H9 (cell line): ENCODE results near the gene KRT84. TPM values are rescaled to one million over a fixed set of nuclear protein-coding genes. Genes with fewer than 3 reads are reported as not detected.

Source experiments
- DNase-seq: peaks from one replicate; pipeline ENCODE4 v3.0.0-alpha.2; 2017
- H2AFZ ChIP-seq: one replicate; pipeline ENCODE4 v1.6.1; 2013; ENCODE audit warnings: mild to moderate bottlenecking, low read length, control low read depth, moderate library complexity
- H2AK5ac ChIP-seq: 2 replicates; pipeline ENCODE4 v1.6.1; 2013; ENCODE audit warnings: low read length, control low read depth, mixed read lengths; ENCODE audit not compliant: insufficient read length
- H2BK120ac ChIP-seq: one replicate; pipeline ENCODE4 v1.6.1; 2013; ENCODE audit warnings: low read depth, mild to moderate bottlenecking, low read length, control low read depth, inconsistent platforms; ENCODE audit not compliant: poor library complexity, severe bottlenecking
- H2BK12ac ChIP-seq: 2 replicates; pipeline ENCODE4 v1.6.1; 2013; ENCODE audit warnings: low read length, control low read depth, mixed read lengths, low read depth; ENCODE audit not compliant: insufficient read length
- H2BK15ac ChIP-seq: 2 replicates; pipeline ENCODE4 v1.6.1; 2013; ENCODE audit warnings: low read depth, low read length, control low read depth
- H2BK20ac ChIP-seq: one replicate; pipeline ENCODE4 v1.6.1; 2013; ENCODE audit warnings: low read depth, mild to moderate bottlenecking, low read length, control low read depth, inconsistent platforms; ENCODE audit not compliant: poor library complexity, severe bottlenecking
- H2BK5ac ChIP-seq: 2 replicates; pipeline ENCODE4 v1.6.1; 2013; ENCODE audit warnings: low read length, control low read depth, mixed read lengths; ENCODE audit not compliant: insufficient read length
- H3K14ac ChIP-seq: 2 replicates; pipeline ENCODE4 v1.6.1; 2013; ENCODE audit warnings: low read length, control low read depth; ENCODE audit not compliant: insufficient read depth
- H3K18ac ChIP-seq: 2 replicates; pipeline ENCODE4 v1.6.1; 2013; ENCODE audit warnings: low read depth, mild to moderate bottlenecking, mixed read lengths, low read length, control low read depth; ENCODE audit not compliant: insufficient read length
- H3K23ac ChIP-seq: 2 replicates; pipeline ENCODE4 v1.6.1; 2013; ENCODE audit warnings: low read length, control low read depth, mixed read lengths, low read depth; ENCODE audit not compliant: insufficient read length
- H3K23me2 ChIP-seq: 2 replicates; pipeline ENCODE4 v1.6.1; 2013; ENCODE audit warnings: low read depth, mild to moderate bottlenecking, mixed read lengths, low read length, control low read depth; ENCODE audit not compliant: insufficient read length, poor library complexity, severe bottlenecking
- H3K27ac ChIP-seq: 2 replicates; pipeline ENCODE4 v1.5.1; 2013; ENCODE audit warnings: low read length, control low read depth, mixed read lengths, low read depth; ENCODE audit not compliant: insufficient read length
- H3K27me3 ChIP-seq: 2 replicates; pipeline ENCODE4 v1.6.1; 2013; ENCODE audit warnings: low read length, control low read depth, inconsistent platforms; ENCODE audit not compliant: insufficient read depth
- H3K4ac ChIP-seq: 2 replicates; pipeline ENCODE4 v1.6.1; 2013; ENCODE audit warnings: low read depth, mild to moderate bottlenecking, control low read depth, inconsistent platforms, low read length, moderate library complexity
- H3K4me1 ChIP-seq: 2 replicates; pipeline ENCODE4 v1.6.1; 2013; ENCODE audit warnings: low read length, control low read depth, inconsistent platforms; ENCODE audit not compliant: insufficient read depth
- H3K4me2 ChIP-seq: 2 replicates; pipeline ENCODE4 v1.6.1; 2013; ENCODE audit warnings: low read length, control low read depth, mixed read lengths; ENCODE audit not compliant: insufficient read length, insufficient read depth
- H3K56ac ChIP-seq: 2 replicates; pipeline ENCODE4 v1.6.1; 2013; ENCODE audit warnings: low read depth, mild to moderate bottlenecking, mixed read lengths, low read length, control low read depth; ENCODE audit not compliant: insufficient read length
- H3K79me1 ChIP-seq: 2 replicates; pipeline ENCODE4 v1.6.1; 2013; ENCODE audit warnings: low read depth, mild to moderate bottlenecking, moderate library complexity, low read length, control low read depth, inconsistent platforms; ENCODE audit not compliant: insufficient read depth, poor library complexity, severe bottlenecking
- H3K79me2 ChIP-seq: 2 replicates; pipeline ENCODE4 v1.6.1; 2013; ENCODE audit warnings: low read length, control low read depth, inconsistent platforms; ENCODE audit not compliant: insufficient read depth
- H3K9ac ChIP-seq: 2 replicates; pipeline ENCODE4 v1.6.1; 2013; ENCODE audit warnings: low read length, control low read depth, mixed read lengths; ENCODE audit not compliant: insufficient read length; ENCODE audit errors: extremely low read depth
- H3K9me3 ChIP-seq: one replicate; pipeline ENCODE4 v1.6.1; 2013; ENCODE audit warnings: low read depth, low read length, inconsistent platforms; ENCODE audit not compliant: control insufficient read depth
- H3T11ph ChIP-seq: one replicate; pipeline ENCODE4 v1.6.1; 2013; ENCODE audit warnings: mild to moderate bottlenecking, low read length, control low read depth, inconsistent platforms
- H4K20me1 ChIP-seq: one replicate; pipeline ENCODE4 v1.6.1; 2013; ENCODE audit not compliant: control insufficient read depth, insufficient read length, insufficient read depth
- H4K5ac ChIP-seq: 2 replicates; pipeline ENCODE4 v1.6.1; 2013; ENCODE audit warnings: low read depth, mild to moderate bottlenecking, mixed read lengths, low read length, control low read depth; ENCODE audit not compliant: insufficient read length
- H4K8ac ChIP-seq: replicated peaks from 2 replicates; pipeline ENCODE4 v1.6.1; 2013; ENCODE audit warnings: low read length, control low read depth, mixed read lengths, low read depth; ENCODE audit not compliant: insufficient read length
- H4K91ac ChIP-seq: 2 replicates; pipeline ENCODE4 v1.6.1; 2013; ENCODE audit warnings: low read depth, mild to moderate bottlenecking, moderate library complexity, mixed read lengths, low read length, control low read depth; ENCODE audit not compliant: insufficient read length
- H3K27ac Mint-ChIP-seq, 3 experiments: 2 replicates in 2 of 3; 3 replicates in 1 of 3; pipeline ENCODE4 v1.8.0; 2020 to 2021; ENCODE audit warnings: mixed read lengths in 3 of 3, mild to moderate bottlenecking in 1 of 3, moderate library complexity in 1 of 3
- H3K27me3 Mint-ChIP-seq: 2 replicates; pipeline ENCODE4 v1.8.0; 2021; ENCODE audit warnings: low read depth, mild to moderate bottlenecking, moderate library complexity, mixed read lengths
- H3K36me3 Mint-ChIP-seq, 3 experiments: 2 replicates in 2 of 3; 3 replicates in 1 of 3; pipeline ENCODE4 v1.8.0; 2020 to 2021; ENCODE audit warnings: low read depth in 3 of 3, mixed read lengths in 3 of 3; ENCODE audit not compliant: insufficient read depth in 1 of 3
- H3K4me1 Mint-ChIP-seq, 2 experiments: 2 replicates each; pipeline ENCODE4 v1.8.0; 2020; ENCODE audit warnings: mixed read lengths in 2 of 2
- H3K4me3 Mint-ChIP-seq, 2 experiments: 2 replicates in 1 of 2; 3 replicates in 1 of 2; pipeline ENCODE4 v1.8.0; 2020 to 2021; ENCODE audit warnings: mild to moderate bottlenecking in 2 of 2, mixed read lengths in 2 of 2, moderate library complexity in 1 of 2
- H3K9me3 Mint-ChIP-seq, 2 experiments: 2 replicates in 1 of 2; 3 replicates in 1 of 2; pipeline ENCODE4 v1.8.0; 2020; ENCODE audit warnings: mild to moderate bottlenecking in 2 of 2, mixed read lengths in 2 of 2, moderate library complexity in 1 of 2
- CTCF ChIP-seq: fragments of 200-600 bp; sonication (generic); conservative IDR thresholded peaks from 3 replicates; pipeline ENCODE4 v1.8.0; 2021; ENCODE audit warnings: antibody characterized with exemption, mild to moderate bottlenecking
- WGBS: extraction: QIAGEN DNeasy Blood & Tissue Kit; methylation state at CpG from one replicate; pipeline ENCODE4 v1.1.7; 2013; ENCODE audit warnings: missing lambda C conversion rate, low lambda C conversion rate, mixed read lengths; ENCODE audit not compliant: insufficient read length; ENCODE audit errors: extremely low coverage; 5-methylcytosine and 5-hydroxymethylcytosine counted together
- total RNA-seq: library from RNA; stranded (reverse); gene quantifications from 2 replicates; pipeline ENCODE4 v1.2.1, GENCODE V29; 2021

Gene KRT84
- total RNA-seq, 1 experiment from 2014 or later = not detected

GRCh38 chr12:52407918-52408317 lies 22.5 kb upstream of the KRT84 start:
- Histone ChIP-seq H3K14ac (no peak overlapping the region; the same call in 1 of the 2 replicates), H2BK15ac (no peak overlapping the region), H3K23me2 (no peaks in the 10 kb centered on the region), H3K23ac (no peak overlapping the region), H2BK20ac (no peak overlapping the region), H4K91ac (no peak overlapping the region), H2AK5ac (no peak overlapping the region), H2AFZ (no peak overlapping the region), H2BK5ac (no peak overlapping the region), H2BK120ac (no peak overlapping the region), H2BK12ac (no peak overlapping the region), H3K18ac (no peak overlapping the region), H3K4me2 (no peak overlapping the region), H3K56ac (no peak overlapping the region), H4K8ac (no peak overlapping the region), H3K9me3 (no peaks in the 10 kb centered on the region), H4K20me1 (no peaks in the 10 kb centered on the region), H3K27me3 (no peaks in the 10 kb centered on the region), H3K79me2 (no peaks in the 10 kb centered on the region), H3K27ac (no peak overlapping the region), H3K9ac (no peak overlapping the region), H3K4me1 (peaks cover 1% of the 10 kb centered on the region; the same call in 1 of the 2 replicates), H4K5ac (no peak overlapping the region), H3T11ph (no peak overlapping the region), H3K4ac (no peak overlapping the region), H3K79me1 (no peaks in the 10 kb centered on the region)
- Mint-ChIP-seq H3K27me3 (peaks cover 12% of the 10 kb centered on the region; the same call in 1 of the 2 replicates), H3K4me3 (no peak overlapping the region), H3K36me3 (peaks cover 2 to 5% (median 4%) of the 10 kb centered on the region in 3 experiments; a peak in 5 of 7 replicates), H3K4me1 (peaks cover 5 to 6% of the 10 kb centered on the region in 2 experiments), H3K9me3 (peaks cover 16 to 17% of the 10 kb centered on the region in 2 experiments), H3K27ac (no peak overlapping the region)
- peak; percentile 19; the same call in 1 of the 3 replicates for TF ChIP-seq CTCF
- DNase-seq = no peak
- no CpG with 5 or more reads among the region's 5 CpGs for WGBS
